H1 (cell line): ENCODE results near the gene ERLEC1. TPM values are rescaled to one million over a fixed set of nuclear protein-coding genes. Genes with fewer than 3 reads are reported as not detected.

Source experiments
- BACH1 ChIP-seq: IDR thresholded peaks from 2 replicates; pipeline ENCODE4 v1.6.1; 2012; ENCODE audit warnings: low read length, improper control_type of control experiment
- CBX5 ChIP-seq: fragments of 300-800, 300-1000 bp; sonication (generic); IDR thresholded peaks from 2 replicates; pipeline ENCODE4 v1.7.1; 2016; ENCODE audit warnings: antibody characterized with exemption, low read length, low read depth
- KDM1A ChIP-seq: fragments of 200-600, 300-600 bp; sonication (generic); IDR thresholded peaks from 2 replicates; pipeline ENCODE4 v1.7.1; 2016; ENCODE audit warnings: mild to moderate bottlenecking, low read length, borderline replicate concordance
- YY1 ChIP-seq: IDR thresholded peaks from 2 replicates; pipeline ENCODE4 v1.6.1; 2011; ENCODE audit warnings: low read depth, mild to moderate bottlenecking, low read length
- polyA plus RNA-seq, 7 experiments: library from polyadenylated mRNA; depleted of rRNA in 3 of 7; stranded (reverse) in 5 of 7; unstranded in 2 of 7; fragments of >200 nt in 5 of 7; fragments of 200-250 nt in 2 of 7; gene quantifications; 1 replicate in 5 of 7; 2 replicates in 1 of 7; 4 replicates in 1 of 7; pipeline versions ENCODE4 v1.2.1 to v1.2.3, GENCODE V29; 2011 to 2013; ENCODE audit warnings: missing spikeins in 2 of 7, mixed read lengths in 2 of 7
- total RNA-seq: library from RNA; stranded (reverse); fragmentation: NEBNext Ultra II Directional; extraction: Animal tissue kit (Norgen Biotek cat#: 25700); gene quantifications from 2 replicates; pipeline ENCODE4 v1.2.1, GENCODE V29; 2021
- TF ChIP-seq, protein P1 (sequence below): IDR thresholded peaks from 2 replicates; pipeline ENCODE4 v1.6.1; 2011; ENCODE audit warnings: low read depth, mild to moderate bottlenecking, low read length; ENCODE audit not compliant: insufficient read depth

Gene ERLEC1
- total and polyA plus RNA-seq, 2 of the 8 experiments (the other 6 are each of a cell fraction or from before 2014, with no cell fraction given), result 12.9 to 26.7 TPM

DNA sequence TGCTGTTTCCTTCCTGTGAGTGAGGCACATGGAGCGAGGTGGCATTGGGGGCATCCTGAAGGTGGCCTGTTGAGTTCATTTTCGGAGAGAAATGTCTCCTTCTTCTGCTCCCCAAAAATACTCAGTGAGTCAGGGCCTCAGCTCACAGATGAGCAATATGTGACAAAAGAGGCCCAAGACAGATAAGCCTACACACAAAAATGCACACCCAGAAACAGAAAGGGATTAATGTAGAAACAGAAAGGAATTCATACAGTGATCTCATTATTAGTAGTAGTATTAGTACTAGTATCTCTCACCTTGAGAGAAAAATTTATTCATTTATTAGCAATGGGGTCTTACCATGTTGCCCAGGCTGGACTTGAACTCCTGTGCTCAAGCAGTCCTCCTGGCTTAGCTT, 67.8 kb downstream of the ERLEC1 start (continued):
- TF ChIP-seq BACH1 (no peak), KDM1A (no peak), CBX5 (no peak), YY1 (no peak)
- TF ChIP-seq, protein P1, sequence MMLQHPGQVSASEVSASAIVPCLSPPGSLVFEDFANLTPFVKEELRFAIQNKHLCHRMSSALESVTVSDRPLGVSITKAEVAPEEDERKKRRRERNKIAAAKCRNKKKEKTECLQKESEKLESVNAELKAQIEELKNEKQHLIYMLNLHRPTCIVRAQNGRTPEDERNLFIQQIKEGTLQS, result no peak
